ENCODE results near the gene PCGF2.

Gene PCGF2

DNA sequence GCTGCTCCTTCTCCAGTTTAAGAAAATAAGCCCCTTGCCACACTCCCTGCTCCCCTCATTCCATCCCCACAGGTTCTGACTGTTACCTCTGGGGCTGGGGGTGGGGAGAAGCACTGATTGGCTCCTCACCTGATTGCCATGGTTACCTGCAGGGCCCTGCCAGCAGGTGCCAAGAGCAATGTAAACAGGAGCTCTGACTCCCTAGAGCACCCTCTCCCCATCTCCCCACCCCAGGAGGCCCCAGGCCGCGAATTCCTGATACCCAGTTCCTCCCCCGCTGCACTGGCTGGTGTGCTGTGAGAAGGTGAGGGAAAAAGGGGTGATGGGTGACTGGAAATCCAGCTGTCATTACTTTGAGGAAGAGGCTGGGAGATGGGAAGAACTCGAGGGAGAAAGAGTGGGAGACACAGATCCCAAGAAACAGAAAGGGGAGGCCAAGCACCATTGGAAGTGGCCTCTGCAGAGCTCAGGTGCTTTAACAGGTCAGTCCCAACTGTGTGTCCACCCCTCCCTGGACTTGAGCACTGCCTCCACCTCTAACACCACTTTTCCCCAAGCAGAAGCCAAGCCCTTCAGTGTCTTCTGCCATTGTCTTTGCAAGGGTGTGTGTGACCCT is 4.5 kb downstream of the PCGF2 start:
- Histone ChIP-seq H3K9me3 (ENCODE audit: control insufficient read depth, insufficient read depth, low read length) (no peaks in the 10 kb centered on the region), H3K4me1 (ENCODE audit: control insufficient read depth, insufficient read depth, low read length) (peaks cover 34% of the 10 kb centered on the region), H3K9ac (ENCODE audit: low read depth, low read length) (no peak overlapping the region), H3K4me3 (ENCODE audit: low read depth, low read length) (peak overlapping the region; percentile 33; the same call in 1 of the 2 replicates), H3K27ac (ENCODE audit: low read depth, low read length) (no peak overlapping the region), H3K27me3 (ENCODE audit: control insufficient read depth, insufficient read depth, low read length) (no peaks in the 10 kb centered on the region), H3K36me3 (ENCODE audit: control insufficient read depth, insufficient read depth, low read length) (peaks cover 20% of the 10 kb centered on the region)

DNA sequence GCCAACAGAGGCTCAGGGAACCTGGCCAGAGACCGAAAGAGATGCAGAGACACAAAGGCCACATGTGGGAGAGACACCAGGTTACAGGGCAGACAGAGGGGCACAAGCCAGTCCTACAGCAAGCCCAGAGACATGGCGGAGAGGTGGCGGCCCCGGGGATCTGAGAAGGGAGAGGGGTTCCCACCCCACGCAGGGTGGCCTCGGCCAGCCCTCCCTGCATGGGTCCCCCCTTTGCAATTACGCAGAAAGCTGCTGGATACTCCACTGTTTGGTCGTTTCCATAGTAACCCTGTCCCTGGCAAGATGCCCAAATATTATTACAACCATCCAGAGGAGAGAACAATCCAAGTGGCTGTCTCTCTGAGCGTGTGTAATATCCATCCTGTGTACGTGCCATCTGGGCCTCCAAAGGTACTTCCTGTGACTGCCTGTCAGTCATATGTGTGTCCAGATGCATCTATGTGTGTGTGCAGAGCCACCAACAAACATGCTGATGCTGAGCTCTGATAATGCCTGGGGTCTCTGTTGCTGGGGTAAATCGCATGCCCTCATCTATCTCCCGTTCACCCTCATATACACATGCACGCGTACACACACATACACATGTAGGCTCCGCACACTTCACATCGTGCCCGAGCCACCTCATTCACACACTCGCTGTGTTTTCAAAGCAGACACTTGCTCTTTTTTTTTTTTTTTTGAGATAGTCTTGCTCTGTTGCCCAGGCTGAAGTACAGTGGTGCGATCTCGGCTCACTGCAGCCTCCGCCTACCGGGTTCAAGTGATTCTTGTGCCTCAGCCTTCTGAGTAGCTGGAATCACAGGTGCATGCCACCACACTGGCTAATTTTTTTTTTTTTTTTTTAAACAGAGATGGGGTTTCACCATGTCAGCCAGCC is 5.5 kb downstream of the PCGF2 start:
- no peak overlapping the region for H3K9ac ChIP-seq (ENCODE audit: low read depth, low read length)
- peaks cover 29% of the 10 kb centered on the region for H3K36me3 ChIP-seq (ENCODE audit: control insufficient read depth, insufficient read depth, low read length)
- peaks cover 34% of the 10 kb centered on the region for H3K4me1 ChIP-seq (ENCODE audit: control insufficient read depth, insufficient read depth, low read length)
- H3K27me3 ChIP-seq (ENCODE audit: control insufficient read depth, insufficient read depth, low read length), result no peaks in the 10 kb centered on the region
- H3K9me3 ChIP-seq (ENCODE audit: control insufficient read depth, insufficient read depth, low read length), result no peaks in the 10 kb centered on the region
- H3K27ac ChIP-seq (ENCODE audit: low read depth, low read length), result no peak overlapping the region
- H3K4me3 ChIP-seq (ENCODE audit: low read depth, low read length), result no peak overlapping the region

DNA sequence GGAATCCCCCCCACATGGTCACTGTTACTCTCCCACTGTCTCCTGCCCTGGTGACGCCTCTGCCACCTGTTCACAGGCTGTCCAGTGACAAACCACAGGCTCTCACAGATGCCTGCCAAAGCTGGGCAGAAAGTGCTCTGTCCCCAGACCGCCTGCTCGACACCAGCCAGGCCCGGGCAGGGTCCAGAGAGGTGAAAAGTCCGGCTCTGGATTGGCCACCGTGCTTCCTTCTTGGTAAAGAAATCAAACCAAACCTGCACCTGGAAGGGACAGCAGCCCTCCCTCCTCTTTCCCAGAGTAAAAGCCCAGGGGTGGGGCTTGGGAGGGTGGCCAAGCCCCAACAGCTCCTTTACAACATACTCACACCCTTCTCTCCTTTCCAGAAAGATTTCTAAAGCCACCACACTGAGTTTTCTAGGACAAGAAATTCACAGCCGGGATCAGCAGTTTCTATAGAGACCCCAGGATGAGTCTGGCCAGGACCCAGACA is 6.2 kb downstream of the PCGF2 start:
- Histone ChIP-seq H3K36me3 (ENCODE audit: control insufficient read depth, insufficient read depth, low read length) (peaks cover 35% of the 10 kb centered on the region), H3K4me1 (ENCODE audit: control insufficient read depth, insufficient read depth, low read length) (peaks cover 34% of the 10 kb centered on the region), H3K4me3 (ENCODE audit: low read depth, low read length) (no peak overlapping the region), H3K27me3 (ENCODE audit: control insufficient read depth, insufficient read depth, low read length) (no peaks in the 10 kb centered on the region), H3K9ac (ENCODE audit: low read depth, low read length) (no peak overlapping the region), H3K27ac (ENCODE audit: low read depth, low read length) (no peak overlapping the region), H3K9me3 (ENCODE audit: control insufficient read depth, insufficient read depth, low read length) (no peaks in the 10 kb centered on the region)

DNA sequence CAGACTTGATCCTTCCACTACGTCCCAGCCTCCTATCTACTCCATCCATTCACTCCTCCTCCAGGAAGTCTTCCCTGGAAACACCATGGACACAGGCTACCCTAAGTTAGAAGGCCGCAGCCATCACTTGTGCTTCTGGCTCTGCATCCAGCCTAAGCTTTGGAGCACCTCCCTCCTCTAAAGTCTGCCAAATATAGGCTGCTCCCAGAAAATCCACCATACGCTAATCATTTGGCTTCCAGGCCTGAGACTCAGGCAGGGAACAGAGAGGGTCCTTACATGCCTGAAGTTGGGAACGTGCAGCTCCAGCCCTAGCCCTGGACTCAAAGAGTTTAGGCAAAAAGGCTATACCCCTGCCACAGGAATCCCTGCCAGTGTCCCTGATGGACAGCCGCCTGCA is 6.7 kb downstream of the PCGF2 start:
- Histone ChIP-seq H3K36me3 (ENCODE audit: control insufficient read depth, insufficient read depth, low read length) (peaks cover 38% of the 10 kb centered on the region), H3K4me3 (ENCODE audit: low read depth, low read length) (no peak overlapping the region), H3K27ac (ENCODE audit: low read depth, low read length) (no peak overlapping the region), H3K4me1 (ENCODE audit: control insufficient read depth, insufficient read depth, low read length) (peaks cover 31% of the 10 kb centered on the region), H3K9ac (ENCODE audit: low read depth, low read length) (no peak overlapping the region), H3K27me3 (ENCODE audit: control insufficient read depth, insufficient read depth, low read length) (no peaks in the 10 kb centered on the region), H3K9me3 (ENCODE audit: control insufficient read depth, insufficient read depth, low read length) (no peaks in the 10 kb centered on the region)

DNA sequence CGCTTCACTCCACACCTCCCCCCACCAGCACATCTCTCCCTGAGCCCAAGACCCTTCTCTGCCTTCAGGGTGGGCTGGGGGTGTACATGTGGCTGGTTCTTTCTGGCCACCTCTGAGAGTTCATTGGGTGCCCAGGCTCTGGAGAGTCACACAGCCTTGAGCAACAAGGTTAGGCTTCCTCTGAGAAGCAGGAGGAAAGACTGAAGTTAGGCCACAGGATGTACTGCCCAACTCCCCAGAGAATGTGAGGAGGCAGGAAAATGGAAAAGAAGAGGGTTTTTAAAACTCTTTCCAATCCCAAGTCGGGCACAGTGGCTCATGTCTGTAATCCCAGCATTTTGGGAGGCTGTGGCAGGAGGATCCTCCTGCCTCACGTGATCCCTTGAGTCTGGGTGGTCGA is 7.3 kb downstream of the PCGF2 start:
- Histone ChIP-seq H3K9me3 (ENCODE audit: control insufficient read depth, insufficient read depth, low read length) (no peaks in the 10 kb centered on the region), H3K4me3 (ENCODE audit: low read depth, low read length) (no peak overlapping the region), H3K27ac (ENCODE audit: low read depth, low read length) (no peak overlapping the region), H3K27me3 (ENCODE audit: control insufficient read depth, insufficient read depth, low read length) (no peaks in the 10 kb centered on the region), H3K36me3 (ENCODE audit: control insufficient read depth, insufficient read depth, low read length) (peaks cover 44% of the 10 kb centered on the region), H3K9ac (ENCODE audit: low read depth, low read length) (no peak overlapping the region), H3K4me1 (ENCODE audit: control insufficient read depth, insufficient read depth, low read length) (peaks cover 24% of the 10 kb centered on the region)

DNA sequence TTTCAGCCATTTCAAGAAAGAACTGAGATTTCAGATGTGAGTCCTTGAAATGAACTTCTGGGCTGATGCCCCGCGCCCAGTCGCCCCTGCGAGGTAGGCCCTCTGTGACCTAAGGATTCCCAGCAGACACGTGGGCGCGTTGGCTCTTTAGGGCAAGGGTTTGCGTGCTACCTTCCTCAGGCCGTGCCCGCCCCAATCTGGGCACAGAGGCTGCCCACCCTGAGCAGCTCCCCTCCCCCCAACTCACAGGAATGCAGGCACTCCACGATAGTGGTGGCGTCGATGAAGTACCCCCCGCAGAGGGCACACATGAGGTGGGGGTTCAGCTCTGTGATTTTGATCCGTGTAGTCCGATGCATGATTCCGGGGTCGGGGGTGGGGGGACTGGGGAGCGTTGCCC is 8.1 kb downstream of the PCGF2 start:
- no peak overlapping the region for H3K27ac ChIP-seq (ENCODE audit: low read depth, low read length)
- H3K27me3 ChIP-seq (ENCODE audit: control insufficient read depth, insufficient read depth, low read length), result no peaks in the 10 kb centered on the region

DNA sequence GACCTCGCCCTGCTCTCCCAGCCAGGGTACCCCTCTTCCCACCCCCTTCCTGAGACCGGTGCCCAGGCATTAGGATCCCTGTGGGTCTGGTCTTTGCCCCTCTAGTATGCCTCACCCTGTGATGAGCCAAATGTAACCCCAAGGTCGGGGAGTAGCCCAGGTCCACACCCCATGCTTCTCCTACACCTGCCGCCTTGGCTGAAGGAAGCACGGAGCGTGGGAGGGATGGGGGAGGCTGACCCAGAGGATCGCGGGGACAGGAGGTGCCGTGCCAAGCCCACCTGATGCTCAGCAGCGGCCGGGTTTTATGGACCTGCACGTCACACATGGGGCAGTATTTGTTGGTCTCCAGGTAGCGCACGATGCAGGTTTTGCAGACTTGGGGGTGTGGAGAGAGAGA is 8.8 kb downstream of the PCGF2 start:
- Histone ChIP-seq H3K27ac (ENCODE audit: low read depth, low read length) (no peak overlapping the region), H3K9me3 (ENCODE audit: control insufficient read depth, insufficient read depth, low read length) (no peaks in the 10 kb centered on the region), H3K27me3 (ENCODE audit: control insufficient read depth, insufficient read depth, low read length) (no peaks in the 10 kb centered on the region), H3K4me1 (ENCODE audit: control insufficient read depth, insufficient read depth, low read length) (peaks cover 15% of the 10 kb centered on the region), H3K36me3 (ENCODE audit: control insufficient read depth, insufficient read depth, low read length) (peaks cover 56% of the 10 kb centered on the region), H3K9ac (ENCODE audit: low read depth, low read length) (no peak overlapping the region), H3K4me3 (ENCODE audit: low read depth, low read length) (no peak overlapping the region)

More for the DNA sequence above, 8.1 kb downstream of the PCGF2 start:
- no peaks in the 10 kb centered on the region for H3K9me3 ChIP-seq (ENCODE audit: control insufficient read depth, insufficient read depth, low read length)
- H3K36me3 ChIP-seq (ENCODE audit: control insufficient read depth, insufficient read depth, low read length), result peaks cover 50% of the 10 kb centered on the region
- H3K4me3 ChIP-seq (ENCODE audit: low read depth, low read length), result no peak overlapping the region
- H3K9ac ChIP-seq (ENCODE audit: low read depth, low read length), result no peak overlapping the region
- H3K4me1 ChIP-seq (ENCODE audit: control insufficient read depth, insufficient read depth, low read length), result peaks cover 18% of the 10 kb centered on the region

DNA sequence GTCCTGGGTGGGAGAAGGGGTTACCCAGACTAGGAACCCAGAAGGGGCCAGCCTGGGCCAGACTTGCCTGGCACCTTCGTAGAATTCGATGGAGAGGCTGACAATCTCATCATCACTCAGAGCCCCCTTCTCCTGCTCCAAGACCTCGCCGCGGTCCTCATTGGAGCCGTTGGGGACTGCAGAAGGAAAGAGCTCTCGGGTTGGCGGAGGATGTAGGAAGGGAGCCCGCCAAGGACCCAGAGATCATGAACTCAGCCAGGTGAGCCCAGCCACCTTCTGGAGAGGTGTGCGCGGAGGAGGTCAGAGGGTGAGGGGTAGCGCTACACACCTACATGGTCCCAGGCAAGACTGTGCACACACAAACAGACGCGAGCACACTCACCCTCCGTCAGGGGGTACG is 9.4 kb downstream of the PCGF2 start:
- Histone ChIP-seq H3K9ac (ENCODE audit: low read depth, low read length) (no peak overlapping the region), H3K9me3 (ENCODE audit: control insufficient read depth, insufficient read depth, low read length) (no peaks in the 10 kb centered on the region), H3K27me3 (ENCODE audit: control insufficient read depth, insufficient read depth, low read length) (no peaks in the 10 kb centered on the region), H3K4me1 (ENCODE audit: control insufficient read depth, insufficient read depth, low read length) (peaks cover 10% of the 10 kb centered on the region), H3K4me3 (ENCODE audit: low read depth, low read length) (no peak overlapping the region), H3K36me3 (ENCODE audit: control insufficient read depth, insufficient read depth, low read length) (peaks cover 59% of the 10 kb centered on the region), H3K27ac (ENCODE audit: low read depth, low read length) (no peak overlapping the region)

DNA sequence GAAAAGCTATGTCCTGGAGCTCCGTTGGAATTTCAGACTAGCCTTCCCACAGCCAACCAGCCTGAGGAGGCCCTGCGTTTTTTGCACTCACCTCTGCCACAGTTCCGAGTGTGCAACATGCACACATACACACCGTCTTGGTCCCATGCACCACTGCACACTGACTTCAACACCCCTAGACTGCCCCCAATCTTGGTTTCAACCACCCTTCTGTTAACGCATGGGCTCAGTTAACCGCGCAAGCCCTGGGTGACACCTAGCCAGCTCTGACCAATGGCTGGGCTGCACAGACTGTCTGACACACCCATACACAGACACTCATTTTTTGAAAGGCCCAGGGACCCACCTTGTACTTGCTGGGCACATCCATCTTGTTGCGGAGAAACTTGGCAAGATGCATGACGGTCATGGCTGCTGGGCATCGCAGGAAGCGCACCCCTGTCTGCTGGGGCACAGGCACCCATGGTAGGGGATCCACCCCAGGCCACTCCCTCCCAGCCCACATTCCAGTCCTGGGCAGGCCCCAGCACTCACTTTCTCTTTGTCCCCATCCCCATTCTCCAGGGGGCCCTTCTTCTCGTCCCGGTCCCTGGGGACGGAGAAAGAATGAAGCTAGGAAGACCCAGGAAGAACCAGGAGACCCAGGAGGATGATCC is 10.0 kb downstream of the PCGF2 start:
- no peak overlapping the region for H3K27ac ChIP-seq (ENCODE audit: low read depth, low read length)
- no peak overlapping the region for H3K4me3 ChIP-seq (ENCODE audit: low read depth, low read length)
- H3K4me1 ChIP-seq (ENCODE audit: control insufficient read depth, insufficient read depth, low read length), result 0 out of 2 replicates have a peak, but pooled peaks cover 5% of the 10 kb centered on the region
- H3K9ac ChIP-seq (ENCODE audit: low read depth, low read length), result no peak overlapping the region
- H3K36me3 ChIP-seq (ENCODE audit: control insufficient read depth, insufficient read depth, low read length), result peaks cover 65% of the 10 kb centered on the region
- H3K9me3 ChIP-seq (ENCODE audit: control insufficient read depth, insufficient read depth, low read length), result no peaks in the 10 kb centered on the region
- no peaks in the 10 kb centered on the region for H3K27me3 ChIP-seq (ENCODE audit: control insufficient read depth, insufficient read depth, low read length)

DNA sequence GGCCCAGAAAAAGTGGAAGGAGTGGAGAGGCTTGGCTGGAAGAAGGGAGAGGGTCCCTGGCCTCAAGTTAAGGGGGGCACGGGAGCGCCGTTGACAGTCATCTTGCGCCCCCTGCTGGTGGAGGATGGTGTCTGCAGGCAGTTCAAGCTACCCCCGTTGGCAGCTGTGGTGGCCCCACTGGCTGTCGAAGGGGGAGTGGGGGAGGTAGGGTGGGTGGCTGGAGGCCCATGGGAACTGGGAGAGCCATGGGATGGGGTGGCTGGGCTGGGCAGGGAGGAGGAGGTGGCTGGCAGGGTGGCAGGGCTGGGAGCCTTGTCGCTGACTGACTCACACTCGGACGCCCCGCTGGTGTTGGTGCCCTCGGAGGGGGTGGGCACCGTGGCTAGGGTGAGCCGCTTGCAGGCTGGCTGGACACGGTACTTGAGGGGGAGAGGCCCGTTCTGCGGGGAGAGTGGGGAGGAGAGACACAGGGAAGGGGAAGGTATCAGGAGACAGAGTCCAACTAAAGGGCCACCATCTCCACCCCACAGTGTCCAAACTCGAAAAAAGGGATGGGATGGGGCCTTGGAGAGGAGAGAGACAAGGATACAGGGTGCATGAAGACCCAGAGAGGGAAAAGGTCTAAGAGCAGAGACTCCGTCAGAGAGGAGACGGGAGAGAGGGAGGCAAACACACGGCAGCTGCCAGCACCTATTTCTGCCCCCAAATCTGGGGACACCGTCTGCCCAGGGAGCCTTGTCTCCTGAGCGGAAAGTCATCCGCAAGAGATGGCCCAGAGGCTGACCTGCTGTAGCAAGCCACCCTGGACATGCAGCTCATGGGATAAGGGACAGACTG is 12.8 kb downstream of the PCGF2 start:
- Histone ChIP-seq H3K36me3 (ENCODE audit: control insufficient read depth, insufficient read depth, low read length) (peaks cover 62% of the 10 kb centered on the region), H3K4me1 (ENCODE audit: control insufficient read depth, insufficient read depth, low read length) (peaks cover 3% of the 10 kb centered on the region; the same call in 1 of the 2 replicates), H3K27ac (ENCODE audit: low read depth, low read length) (no peak overlapping the region), H3K9me3 (ENCODE audit: control insufficient read depth, insufficient read depth, low read length) (no peaks in the 10 kb centered on the region), H3K27me3 (ENCODE audit: control insufficient read depth, insufficient read depth, low read length) (no peaks in the 10 kb centered on the region), H3K9ac (ENCODE audit: low read depth, low read length) (no peak overlapping the region), H3K4me3 (ENCODE audit: low read depth, low read length) (no peak overlapping the region)

Measured in HUES48 (cell line).